Stimulated activated CD4-positive, alpha-beta T cell treated with anti-CD3 and anti-CD28 coated beads, TNF-alpha, amount 100 ng/mL, for 1 hour (primary cell): ENCODE measurements around the gene NAT10.
"Not testable (repeated sequence)": the region's sequence is repeated elsewhere in the genome, so short reads cannot be mapped to it uniquely, and the experiment has no call there.

Experiments
- DNase-seq, 3 donors: peaks; one replicate each; pipeline ENCODE4 v3.0.0-alpha.2; 2020; ENCODE audit warnings: low read depth in 3 of 3, low spot score in 1 of 3

Gene NAT10

GRCh38 chr11:34166806-34167740 is 61.6 kb downstream of the NAT10 start:
- DNase-seq = no peak

- no peak for DNase-seq
Measured at GRCh38 chr11:34167961-34168360, 62.5 kb downstream of the NAT10 start.

GRCh38 chr11:34168642-34169420 is 63.4 kb downstream of the NAT10 start:
- no peak for DNase-seq

DNA sequence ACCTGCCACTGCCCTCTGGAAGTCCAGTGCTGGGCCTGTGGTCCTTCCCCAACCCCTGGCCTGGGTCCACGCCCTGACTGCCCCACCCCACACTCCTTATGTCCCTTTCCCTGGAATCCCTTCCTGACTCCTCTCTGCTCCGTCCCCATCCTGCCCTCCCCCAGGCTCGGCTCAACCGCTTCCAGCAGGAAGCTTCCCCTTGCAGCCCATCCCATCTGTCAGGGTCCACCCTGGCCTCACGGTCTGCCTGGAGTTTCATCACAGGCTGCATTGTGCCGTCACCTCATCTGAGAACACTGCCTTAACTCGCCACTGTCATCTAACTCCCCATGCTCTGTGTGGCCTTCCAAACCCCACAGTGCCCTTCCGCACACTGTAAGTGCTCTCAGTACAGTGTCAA is 64.3 kb downstream of the NAT10 start:
- DNase-seq = no peak

- DNase-seq = no peak
Measured at GRCh38 chr11:34173050-34173449, 67.6 kb downstream of the NAT10 start.

- peak; percentile 22 to 78 (median 63) for DNase-seq
Measured at GRCh38 chr11:34174412-34175041, 69.1 kb downstream of the NAT10 start.

DNA sequence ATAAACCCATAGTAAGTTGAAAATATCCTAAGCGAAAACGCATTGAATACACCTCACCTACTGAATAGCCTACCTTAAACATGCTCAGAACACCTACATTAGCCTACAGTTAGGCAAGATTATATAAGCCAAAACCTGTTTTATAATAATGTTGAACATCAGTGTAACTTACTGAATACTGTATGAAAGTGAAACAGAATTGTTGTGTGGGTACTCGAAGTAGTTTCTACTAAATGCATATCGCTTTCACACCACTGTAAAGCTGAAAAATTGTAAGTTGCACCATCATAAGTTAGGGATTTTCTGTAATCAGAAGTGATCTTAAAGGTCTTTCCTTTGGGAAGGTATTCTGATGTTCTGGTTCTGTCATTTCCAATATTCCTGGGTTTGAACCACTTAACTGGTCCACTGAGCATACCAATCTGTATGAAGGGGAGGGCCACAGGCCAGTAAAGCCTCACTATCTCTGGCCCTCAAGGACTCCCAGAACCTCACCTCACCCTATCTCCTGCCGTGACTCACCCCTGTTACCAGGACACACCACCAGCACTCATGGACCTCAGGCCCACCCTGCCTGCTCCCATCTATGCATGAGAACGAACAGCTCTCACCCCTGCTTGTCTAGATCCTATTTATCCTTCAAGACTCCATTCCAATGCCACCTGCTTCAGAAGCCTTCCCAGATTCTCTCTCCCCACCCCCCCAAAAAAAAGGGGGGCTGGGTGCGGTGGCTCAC is 70.0 kb downstream of the NAT10 start:
- DNase-seq = no peak

- DNase-seq = no peak
Measured at GRCh38 chr11:34176751-34177209, 71.4 kb downstream of the NAT10 start.

GRCh38 chr11:34178209-34178821 is 72.9 kb downstream of the NAT10 start:
- DNase-seq = no peak

- DNase-seq = no peak
Measured at GRCh38 chr11:34179026-34179675, 73.7 kb downstream of the NAT10 start.

GRCh38 chr11:34180040-34180813 is 74.8 kb downstream of the NAT10 start:
- no peak for DNase-seq

DNA sequence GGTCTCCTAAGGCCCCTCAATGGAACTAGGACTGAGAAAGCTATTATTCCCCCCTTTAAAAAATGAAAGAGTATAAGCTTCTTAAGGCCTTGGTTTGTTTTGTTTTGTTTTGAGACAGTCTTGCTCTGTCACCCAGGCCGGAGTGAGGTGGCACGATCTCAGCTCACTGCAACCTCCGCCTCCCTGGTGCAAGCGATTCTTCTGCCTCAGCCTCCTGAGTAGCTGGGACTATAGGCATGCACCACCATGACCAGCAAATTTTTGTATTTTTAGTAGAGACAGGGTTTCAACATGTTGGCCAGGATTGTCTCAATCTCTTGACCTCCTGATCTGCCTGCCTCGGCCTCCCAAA is 75.4 kb downstream of the NAT10 start:
- DNase-seq = not testable (repeated sequence)

- DNase-seq = no peak
Measured at GRCh38 chr11:34181251-34181650, 75.8 kb downstream of the NAT10 start.

DNA sequence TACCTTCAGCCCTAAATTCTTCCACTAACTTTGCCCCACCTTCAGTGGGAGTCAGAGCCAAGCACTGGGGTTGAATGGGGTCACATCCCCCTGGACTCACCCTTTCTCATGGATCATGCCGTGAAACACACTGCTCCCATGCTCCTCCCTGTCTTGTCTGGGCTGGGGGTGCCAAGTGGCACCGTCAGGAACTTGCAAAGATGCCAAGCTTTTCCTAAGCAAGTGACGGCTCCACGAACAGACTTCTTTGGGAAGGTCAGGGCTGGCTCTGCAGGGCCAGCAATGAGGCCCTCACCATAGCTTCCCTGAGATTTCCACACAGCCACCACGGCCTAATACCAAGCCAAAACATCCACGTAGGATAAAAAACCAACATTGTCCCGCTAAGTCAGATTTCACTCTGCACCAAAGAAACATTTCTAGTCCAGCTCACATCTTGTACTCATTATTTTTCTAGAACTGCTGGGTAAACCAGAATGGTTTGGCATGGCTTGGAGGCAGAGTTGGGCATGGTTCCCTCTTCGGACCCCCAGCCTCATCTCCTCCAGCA is 76.5 kb downstream of the NAT10 start:
- no peak for DNase-seq

- DNase-seq = no peak
Measured at GRCh38 chr11:34182425-34182824, 77.0 kb downstream of the NAT10 start.

DNA sequence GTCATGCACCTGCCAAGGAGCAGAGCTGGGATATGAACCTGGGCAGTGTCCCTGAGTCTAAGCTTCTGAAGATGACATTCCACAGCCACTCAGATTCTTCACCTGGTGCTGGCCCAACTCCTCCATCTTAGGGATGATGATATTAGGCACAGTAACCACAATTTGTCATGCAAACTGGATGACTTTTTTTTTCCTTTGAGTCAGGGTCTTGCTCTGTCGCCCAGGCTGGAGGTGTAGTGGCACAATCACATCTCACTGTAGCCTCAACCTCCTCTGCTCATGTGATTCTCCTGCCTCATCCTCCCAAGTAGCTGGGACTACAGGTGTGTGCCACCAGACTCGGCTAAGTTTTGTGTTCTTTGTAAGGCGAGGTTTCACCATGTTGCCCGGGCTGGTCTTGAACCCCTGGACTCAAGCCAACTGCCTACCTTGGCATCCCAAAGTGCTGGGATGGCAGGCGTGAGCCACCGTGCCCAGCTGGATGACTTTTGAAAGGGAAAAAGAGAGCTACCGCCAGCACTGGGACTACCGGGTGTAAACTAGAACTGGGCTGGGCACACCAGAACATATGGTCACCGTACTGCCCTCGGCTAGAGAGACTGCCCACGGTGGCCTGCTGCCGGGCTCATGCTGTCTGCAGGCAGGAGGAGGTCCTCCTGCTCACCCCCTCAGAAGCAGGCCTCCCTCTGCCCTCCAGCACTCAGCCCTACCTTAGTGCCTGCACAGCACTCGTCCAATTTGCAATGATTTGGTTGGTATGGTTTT is 77.7 kb downstream of the NAT10 start:
- no peak for DNase-seq

GRCh38 chr11:34183848-34184391 is 78.5 kb downstream of the NAT10 start:
- no peak for DNase-seq

- no peak for DNase-seq
Measured at GRCh38 chr11:34184505-34185015, 79.1 kb downstream of the NAT10 start.
